Colonic mucosa (tissue), 4 donors: ENCODE results near the gene PRRG4. TPM values are rescaled to one million over a fixed set of nuclear protein-coding genes. Genes with fewer than 3 reads are reported as not detected.

Source experiments
- DNase-seq: peaks from one replicate; pipeline ENCODE4 v3.0.0-alpha.2; 2020
- H3K27ac ChIP-seq: fragments of 200-600 bp; one replicate; pipeline ENCODE4 v1.8.0; 2021
- H3K27me3 ChIP-seq: fragments of 200-600 bp; one replicate; pipeline ENCODE4 v1.8.0; 2021
- H3K36me3 ChIP-seq: fragments of 200-600 bp; one replicate; pipeline ENCODE4 v1.8.0; 2021
- H3K4me1 ChIP-seq: fragments of 200-600 bp; one replicate; pipeline ENCODE4 v1.8.0; 2021; ENCODE audit warnings: mild to moderate bottlenecking
- H3K4me3 ChIP-seq: fragments of 200-600 bp; one replicate; pipeline ENCODE4 v1.8.0; 2021
- H3K9ac ChIP-seq, 2 donors: one replicate each; pipeline ENCODE4 v1.7.0; 2013; ENCODE audit warnings: control low read depth in 2 of 2, low read depth in 2 of 2, low read length in 2 of 2
- H3K9me3 ChIP-seq: fragments of 200-600 bp; one replicate; pipeline ENCODE4 v1.8.0; 2021
- intact Hi-C: fragments of 100-400 bp; cut with DNase I; formaldehyde crosslinking; loops from one replicate; pipeline ENCODE4 v1.14.1; 2022
- total RNA-seq, 2 donors: library from RNA; stranded (reverse); fragmentation: NEBNext Ultra II Directional in 1 of 2; extraction: Animal tissue kit (Norgen Biotek cat#: 25700) in 1 of 2; gene quantifications; one replicate each; pipeline ENCODE4 v1.2.1, GENCODE V29; 2021
- TF ChIP-seq, protein P1 (sequence below): fragments of 200-600 bp; IDR thresholded peaks from one replicate; pipeline ENCODE4 v1.8.0; 2022; ENCODE audit warnings: antibody characterized with exemption, mild to moderate bottlenecking
- donor health status: healthy.
- donor health status: DM: no; HTN: no; CAD: no.
- donor health status: DM: no; HTN: no; CAD: no.

PRRG4 gene
- total RNA-seq, 2 donors from 2014 or later = 11.5 to 18.6 TPM

GRCh38 chr11:32899438-32899837 lies 69.7 kb downstream of the PRRG4 start:
- no peaks in the 10 kb centered on the region for H3K27me3 ChIP-seq
- H3K4me1 ChIP-seq = no peaks in the 10 kb centered on the region
- H3K4me3 ChIP-seq = no peak overlapping the region
- no peaks in the 10 kb centered on the region for H3K9me3 ChIP-seq
- DNase-seq = no peak
- H3K36me3 ChIP-seq = no peaks in the 10 kb centered on the region
- intact Hi-C loops = no loop called here
- H3K27ac ChIP-seq = no peak overlapping the region
- H3K9ac ChIP-seq = no peak overlapping the region
- TF ChIP-seq, protein P1, sequence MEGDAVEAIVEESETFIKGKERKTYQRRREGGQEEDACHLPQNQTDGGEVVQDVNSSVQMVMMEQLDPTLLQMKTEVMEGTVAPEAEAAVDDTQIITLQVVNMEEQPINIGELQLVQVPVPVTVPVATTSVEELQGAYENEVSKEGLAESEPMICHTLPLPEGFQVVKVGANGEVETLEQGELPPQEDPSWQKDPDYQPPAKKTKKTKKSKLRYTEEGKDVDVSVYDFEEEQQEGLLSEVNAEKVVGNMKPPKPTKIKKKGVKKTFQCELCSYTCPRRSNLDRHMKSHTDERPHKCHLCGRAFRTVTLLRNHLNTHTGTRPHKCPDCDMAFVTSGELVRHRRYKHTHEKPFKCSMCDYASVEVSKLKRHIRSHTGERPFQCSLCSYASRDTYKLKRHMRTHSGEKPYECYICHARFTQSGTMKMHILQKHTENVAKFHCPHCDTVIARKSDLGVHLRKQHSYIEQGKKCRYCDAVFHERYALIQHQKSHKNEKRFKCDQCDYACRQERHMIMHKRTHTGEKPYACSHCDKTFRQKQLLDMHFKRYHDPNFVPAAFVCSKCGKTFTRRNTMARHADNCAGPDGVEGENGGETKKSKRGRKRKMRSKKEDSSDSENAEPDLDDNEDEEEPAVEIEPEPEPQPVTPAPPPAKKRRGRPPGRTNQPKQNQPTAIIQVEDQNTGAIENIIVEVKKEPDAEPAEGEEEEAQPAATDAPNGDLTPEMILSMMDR = no peak

DNA sequence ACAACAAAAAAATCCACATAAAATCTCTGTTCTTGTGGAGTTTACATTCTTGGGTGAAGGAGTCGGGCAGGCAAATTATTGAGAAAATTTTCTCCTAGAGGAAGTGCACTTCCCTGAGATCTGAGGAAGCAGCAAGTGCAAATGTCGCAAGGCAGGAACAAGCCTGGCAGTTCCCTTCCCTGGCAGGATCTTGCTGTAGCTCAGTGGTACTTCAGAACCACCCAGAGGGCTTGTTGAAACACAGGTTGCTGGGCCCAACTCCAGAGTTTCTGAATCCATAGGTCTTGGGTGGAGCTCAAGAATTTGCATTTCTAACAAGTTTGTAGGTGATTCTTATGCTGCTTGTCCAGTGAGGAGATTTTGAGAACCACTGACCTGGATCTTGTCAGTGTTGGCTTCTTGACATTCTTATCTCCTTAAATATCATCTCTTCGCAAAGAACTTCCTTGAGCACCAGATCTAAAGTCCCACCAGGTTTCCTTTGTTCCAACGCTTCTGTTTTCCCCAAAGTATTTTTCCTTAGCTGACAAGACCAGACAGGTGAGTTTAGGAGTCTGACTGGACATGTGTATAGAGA lies 72.5 kb downstream of the PRRG4 start:
- H3K36me3 ChIP-seq = no peaks in the 10 kb centered on the region
- no peaks in the 10 kb centered on the region for H3K9me3 ChIP-seq
- no peak overlapping the region for H3K27ac ChIP-seq
- intact Hi-C loops = no loop called here
- no peaks in the 10 kb centered on the region for H3K4me1 ChIP-seq
- H3K27me3 ChIP-seq = no peaks in the 10 kb centered on the region
- DNase-seq = no peak
- no peak overlapping the region for H3K9ac ChIP-seq
- no peak overlapping the region for H3K4me3 ChIP-seq
- TF ChIP-seq, protein P1 = no peak

GRCh38 chr11:32905028-32905667 lies 75.4 kb downstream of the PRRG4 start:
- intact Hi-C loops = no loop called here
- TF ChIP-seq, protein P1 = no peak
- Histone ChIP-seq H3K4me3 (no peak overlapping the region), H3K9ac (no peak overlapping the region), H3K27ac (no peak overlapping the region), H3K4me1 (no peaks in the 10 kb centered on the region), H3K9me3 (no peaks in the 10 kb centered on the region), H3K36me3 (no peaks in the 10 kb centered on the region), H3K27me3 (no peaks in the 10 kb centered on the region)
- no peak for DNase-seq

Other genes starting within 250 kb of the PRRG4 start
- gene EIF3M, start 246.1 kb upstream of the PRRG4 start, total RNA-seq = 100 to 1,000 TPM; 190 to 195 TPM
- gene CCDC73, start 35.3 kb upstream of the PRRG4 start, total RNA-seq = not detected
- gene QSER1, start 62.9 kb downstream of the PRRG4 start, total RNA-seq = 10 to 100 TPM; 25.3 to 25.9 TPM
- gene DEPDC7, start 186.0 kb downstream of the PRRG4 start, total RNA-seq = 1 to 10 TPM; 6.1 to 7.5 TPM
- 10 to 100 TPM; 14.5 to 17.9 TPM for gene TCP11L1, start 209.6 kb downstream of the PRRG4 start, total RNA-seq